Keratinocyte (primary cell): ENCODE measurements around the gene ATG4A. TPM values are rescaled to one million over a fixed set of nuclear protein-coding genes. Genes with fewer than 3 reads are reported as not detected.

Experiments
- DNase-seq: peaks from one replicate; pipeline ENCODE4 v3.0.0-alpha.2; 2011; ENCODE audit warnings: low read depth, missing footprints, low spot score
- FAIRE-seq: peaks from 2 replicates; lab custom pipeline; 2011; peaks lifted over from hg19 to GRCh38; lab: Jason Lieb, UNC
- H2AFZ ChIP-seq: 2 replicates; pipeline ENCODE4 v1.6.0; 2012; ENCODE audit warnings: low read length, control low read depth, inconsistent platforms; ENCODE audit not compliant: control insufficient read depth
- H3K27ac ChIP-seq: 2 replicates; pipeline ENCODE4 v1.5.1; 2011; ENCODE audit warnings: low read length; ENCODE audit not compliant: control insufficient read depth, insufficient read depth
- H3K27me3 ChIP-seq: 3 replicates; pipeline ENCODE4 v1.6.0; 2011; ENCODE audit warnings: low read length; ENCODE audit not compliant: control insufficient read depth, insufficient read depth; ENCODE audit errors: extremely low read depth
- H3K36me3 ChIP-seq, 2 experiments: 2 replicates in 1 of 2; 3 replicates in 1 of 2; pipeline ENCODE4 v1.5.1; 2011; ENCODE audit warnings: low read length in 2 of 2, mild to moderate bottlenecking in 1 of 2; ENCODE audit not compliant: control insufficient read depth in 2 of 2, insufficient read depth in 2 of 2; ENCODE audit errors: extremely low read depth in 1 of 2
- H3K4me1 ChIP-seq: 3 replicates; pipeline ENCODE4 v1.5.1; 2011; ENCODE audit warnings: low read length; ENCODE audit not compliant: control insufficient read depth, insufficient read depth; ENCODE audit errors: extremely low read depth
- H3K4me2 ChIP-seq: 3 replicates; pipeline ENCODE4 v1.6.0; 2011; ENCODE audit warnings: low read depth, low read length; ENCODE audit not compliant: control insufficient read depth, insufficient read depth; ENCODE audit errors: extremely low read depth
- H3K4me3 ChIP-seq, 3 experiments: fragments of 200-600 bp in 1 of 3; sonication (generic) in 1 of 3; 2 replicates in 2 of 3; 3 replicates in 1 of 3; pipeline ENCODE4 v1.5.1; 2011 to 2016; ENCODE audit warnings: low read length in 3 of 3, mild to moderate bottlenecking in 3 of 3, control low read depth in 2 of 3, inconsistent platforms in 1 of 3, low read depth in 1 of 3, mixed read lengths in 1 of 3, mixed run types in 1 of 3, moderate library complexity in 1 of 3; ENCODE audit not compliant: control insufficient read depth in 2 of 3, insufficient read depth in 2 of 3; ENCODE audit errors: extremely low read depth in 1 of 3
- H3K79me2 ChIP-seq: 2 replicates; pipeline ENCODE4 v1.6.0; 2012; ENCODE audit warnings: low read length; ENCODE audit not compliant: control insufficient read depth, insufficient read depth
- H3K9ac ChIP-seq: 3 replicates; pipeline ENCODE4 v1.6.0; 2011; ENCODE audit warnings: low read length; ENCODE audit not compliant: control insufficient read depth, insufficient read depth; ENCODE audit errors: extremely low read depth
- H3K9me1 ChIP-seq: 3 replicates; pipeline ENCODE4 v1.6.0; 2011; ENCODE audit warnings: low read length; ENCODE audit not compliant: control insufficient read depth, insufficient read depth; ENCODE audit errors: extremely low read depth
- H3K9me3 ChIP-seq: 2 replicates; pipeline ENCODE4 v1.5.1; 2012; ENCODE audit warnings: low read depth, low read length; ENCODE audit not compliant: control insufficient read depth
- H4K20me1 ChIP-seq: 3 replicates; pipeline ENCODE4 v1.6.0; 2011; ENCODE audit warnings: low read length; ENCODE audit not compliant: control insufficient read depth, insufficient read depth; ENCODE audit errors: extremely low read depth
- CTCF ChIP-seq, 3 experiments: IDR thresholded peaks in 1 of 3; conservative IDR thresholded peaks in 1 of 3; optimal IDR thresholded peaks in 1 of 3; 2 replicates in 2 of 3; 3 replicates in 1 of 3; pipeline versions ENCODE3 to v1.5.1; 2011; ENCODE audit warnings: low read length in 3 of 3, mild to moderate bottlenecking in 3 of 3, moderate library complexity in 2 of 3, control low read depth in 1 of 3, inconsistent platforms in 1 of 3; ENCODE audit not compliant: insufficient read depth in 2 of 3; ENCODE audit errors: extremely low read depth in 1 of 3
- EZH2 ChIP-seq: IDR thresholded peaks from one replicate; pipeline ENCODE4 v1.6.1; 2012; ENCODE audit warnings: inconsistent platforms, mild to moderate bottlenecking, low read length, moderate library complexity
- dilution Hi-C: fragments of 300-500 bp; cut with MboI; formaldehyde crosslinking; loops from one replicate; pipeline ENCODE4 v1.7.0; 2020; ENCODE audit warnings: low sequenced_read_pairs; ENCODE audit not compliant: extremely low pct_ligation_motif_present
- polyA plus RNA-seq, 5 experiments: library from polyadenylated mRNA; depleted of rRNA in 3 of 5; stranded (reverse) in 3 of 5; stranded (forward) in 1 of 5; unstranded in 1 of 5; fragments of >200 nt; gene quantifications; 1 replicate in 1 of 5; 2 replicates in 3 of 5; 3 replicates in 1 of 5; pipeline versions ENCODE4 v1.2.1 to v1.2.3, GENCODE V29; 2011 to 2012; ENCODE audit warnings: missing spikeins in 2 of 5, low read depth in 1 of 5, low replicate concordance in 1 of 5

ATG4A gene
- polyA plus RNA-seq, 1 donor (not counting 4 experiments of a cell fraction or from before 2014, with no cell fraction given), result 19.3 TPM

GRCh38 chrX:108159028-108159670 is 67.6 kb downstream of the ATG4A start:
- Histone ChIP-seq H3K9me1 (no peaks in the 10 kb centered on the region), H3K4me3 (no peak overlapping the region), H3K9ac (no peak overlapping the region), H3K4me1 (no peaks in the 10 kb centered on the region), H3K36me3 (peaks cover 0 to 1% of the 10 kb centered on the region in 2 experiments), H3K27ac (no peak overlapping the region), H3K79me2 (no peaks in the 10 kb centered on the region), H3K4me2 (no peak overlapping the region), H3K27me3 (peaks cover 24% of the 10 kb centered on the region), H4K20me1 (no peaks in the 10 kb centered on the region), H2AFZ (no peak overlapping the region), H3K9me3 (no peaks in the 10 kb centered on the region)
- FAIRE-seq (no peak), DNase-seq (no peak)
- TF ChIP-seq CTCF (optimal IDR thresholded peaks at IDR 0.05 in 1 of 3, IDR thresholded peaks at IDR 0.05 in 1 of 3, conservative IDR thresholded peaks at IDR 0.05 in 1 of 3; ENCODE audit: extremely low read depth in 1 of 3, insufficient read depth in 2 of 3, low read length in 3 of 3) (no peak), EZH2 (no peak)
- dilution Hi-C loops, result no loop called here

- Histone ChIP-seq H2AFZ (no peak overlapping the region), H3K27me3 (peaks cover 24% of the 10 kb centered on the region), H3K27ac (no peak overlapping the region), H3K4me1 (no peaks in the 10 kb centered on the region), H3K79me2 (no peaks in the 10 kb centered on the region), H3K36me3 (peaks cover 0 to 1% of the 10 kb centered on the region in 2 experiments), H3K9ac (no peak overlapping the region), H3K4me2 (no peak overlapping the region), H3K9me3 (no peaks in the 10 kb centered on the region), H3K4me3 (no peak overlapping the region), H3K9me1 (no peaks in the 10 kb centered on the region), H4K20me1 (no peaks in the 10 kb centered on the region)
- FAIRE-seq (no peak), DNase-seq (no peak)
- TF ChIP-seq EZH2 (no peak), CTCF (optimal IDR thresholded peaks at IDR 0.05 in 1 of 3, IDR thresholded peaks at IDR 0.05 in 1 of 3, conservative IDR thresholded peaks at IDR 0.05 in 1 of 3; ENCODE audit: extremely low read depth in 1 of 3, insufficient read depth in 2 of 3, low read length in 3 of 3) (no peak)
- dilution Hi-C loops, result no loop called here
These were observed 68.7 kb downstream of the ATG4A start for GRCh38 chrX:108160309-108160708.
